Activated CD8-positive, alpha-beta memory T cell treated with anti-CD3 and anti-CD28 coated beads, Interleukin-2, amount 10 ng/mL, durations not matched to agents 7 days and 5 days (primary cell): ENCODE measurements around the gene LRCH3. TPM values are rescaled to one million over a fixed set of nuclear protein-coding genes. Genes with fewer than 3 reads are reported as not detected.

ENCODE experiments used
- ATAC-seq: fragments of 150-1000 bp; cut with Tn5 transposase; one replicate; pipeline ENCODE4 v1.10.0; 2021; ENCODE audit warnings: moderate library complexity
- CTCF ChIA-PET: fragments of 350-600 bp; sonication (Branson Sonifier 250); formaldehyde crosslinking; loops from one replicate; lab custom pipeline; 2021; ENCODE audit warnings: antibody characterized with exemption; lab: Charles Lee
- DNase-seq: peaks from one replicate; pipeline ENCODE4 v3.0.0-alpha.2; 2020
- H3K27ac Mint-ChIP-seq: one replicate; pipeline ENCODE4 v1.8.0; 2021; ENCODE audit warnings: mild to moderate bottlenecking, mixed read lengths
- H3K27me3 Mint-ChIP-seq: one replicate; pipeline ENCODE4 v1.8.0; 2021; ENCODE audit warnings: mixed read lengths
- H3K36me3 Mint-ChIP-seq: one replicate; pipeline ENCODE4 v1.8.0; 2021; ENCODE audit warnings: mild to moderate bottlenecking, mixed read lengths
- H3K4me1 Mint-ChIP-seq: one replicate; pipeline ENCODE4 v1.8.0; 2021; ENCODE audit warnings: mixed read lengths
- H3K4me3 Mint-ChIP-seq: one replicate; pipeline ENCODE4 v1.8.0; 2021; ENCODE audit warnings: mild to moderate bottlenecking, moderate library complexity, mixed read lengths
- H3K9me3 Mint-ChIP-seq: one replicate; pipeline ENCODE4 v1.8.0; 2022; ENCODE audit warnings: low read depth, mixed read lengths
- total RNA-seq, 2 experiments: library from RNA; stranded (reverse); gene quantifications; one replicate each; pipeline ENCODE4 v1.2.3, GENCODE V29; 2021

LRCH3 gene
- 10 to 100 TPM; 62.2 to 62.6 TPM for total RNA-seq

GRCh38 chr3:197791113-197791891 is at the start of gene LRCH3:
LRCH3 (plus strand) TSS chr3:197791254; CDS start chr3:197791279, 25 bp downstream.
- CTCF ChIA-PET: interaction anchor here (1.2 to 2.5 kb wide), 7 partner anchors 9 to 192 kb away, joined by 3 to 8 read pairs (median 5); partner anchors contain the start of gene FYTTD1
- Mint-ChIP-seq H3K9me3 (no peaks in the 10 kb centered on the region), H3K4me3 (peak within 1 kb of the TSS; percentile 92), H3K27me3 (no peaks in the 10 kb centered on the region), H3K27ac (peak within 1 kb of the TSS; percentile 94), H3K4me1 (peaks cover 30% of the 10 kb centered on the region), H3K36me3 (no peaks in the 10 kb centered on the region)
- DNase-seq (peak; percentile 89), ATAC-seq (peak; percentile 78)

GRCh38 chr3:197742787-197743186 is 48.3 kb upstream of the LRCH3 start:
- DNase-seq (no peak), ATAC-seq (no peak)
- H3K4me3 Mint-ChIP-seq: no peak overlapping the region
- H3K4me1 Mint-ChIP-seq: peaks cover 5% of the 10 kb centered on the region
- no peaks in the 10 kb centered on the region for H3K36me3 Mint-ChIP-seq
- CTCF ChIA-PET: interaction anchor here (0.9 to 1.4 kb wide), 3 partner anchors 17 to 59 kb away, joined by 3 to 5 read pairs (median 3); no protein-coding TSS in a partner anchor
- no peaks in the 10 kb centered on the region for H3K27me3 Mint-ChIP-seq
- no peak overlapping the region for H3K27ac Mint-ChIP-seq
- H3K9me3 Mint-ChIP-seq: no peaks in the 10 kb centered on the region

- H3K27me3 Mint-ChIP-seq: peaks cover 3% of the 10 kb centered on the region
- peaks cover 11% of the 10 kb centered on the region for H3K4me1 Mint-ChIP-seq
- no peaks in the 10 kb centered on the region for H3K9me3 Mint-ChIP-seq
- H3K4me3 Mint-ChIP-seq: no peak overlapping the region
- CTCF ChIA-PET: interaction anchor here (0.7 kb wide), 1 partner anchor 10 kb away, joined by 3 read pairs; no protein-coding TSS in a partner anchor
- ATAC-seq (no peak), DNase-seq (no peak)
- H3K36me3 Mint-ChIP-seq: peaks cover 1% of the 10 kb centered on the region
- no peak overlapping the region for H3K27ac Mint-ChIP-seq
Measured at GRCh38 chr3:197746209-197746608, 44.8 kb upstream of the LRCH3 start.

GRCh38 chr3:197746801-197747237 is 44.2 kb upstream of the LRCH3 start:
- ATAC-seq (no peak), DNase-seq (no peak)
- Mint-ChIP-seq H3K27ac (no peak overlapping the region), H3K9me3 (no peaks in the 10 kb centered on the region), H3K27me3 (peaks cover 3% of the 10 kb centered on the region), H3K4me3 (no peak overlapping the region), H3K4me1 (peaks cover 14% of the 10 kb centered on the region), H3K36me3 (peaks cover 1% of the 10 kb centered on the region)
- CTCF ChIA-PET: no interaction called here

GRCh38 chr3:197748597-197749314 is 42.3 kb upstream of the LRCH3 start:
- Mint-ChIP-seq H3K4me3 (peak overlapping the region; percentile 96), H3K36me3 (peaks cover 1% of the 10 kb centered on the region), H3K27ac (peak overlapping the region; percentile 82), H3K27me3 (peaks cover 3% of the 10 kb centered on the region), H3K4me1 (peaks cover 27% of the 10 kb centered on the region), H3K9me3 (no peaks in the 10 kb centered on the region)
- DNase-seq: no peak
- no peak for ATAC-seq
- CTCF ChIA-PET: interaction anchor here (0.7 to 1.5 kb wide), 5 partner anchors 11 to 194 kb away, joined by 3 to 8 read pairs (median 4); partner anchors contain the start of gene LRCH3

- DNase-seq (peak; percentile 79), ATAC-seq (peak; percentile 53)
- CTCF ChIA-PET: interaction anchor here (0.7 to 1.5 kb wide), 5 partner anchors 12 to 194 kb away, joined by 3 to 8 read pairs (median 4); partner anchors contain the start of gene LRCH3
- H3K9me3 Mint-ChIP-seq: no peaks in the 10 kb centered on the region
- peaks cover 31% of the 10 kb centered on the region for H3K4me1 Mint-ChIP-seq
- peak overlapping the region; percentile 82 for H3K27ac Mint-ChIP-seq
- H3K27me3 Mint-ChIP-seq: peaks cover 3% of the 10 kb centered on the region
- peaks cover 1% of the 10 kb centered on the region for H3K36me3 Mint-ChIP-seq
- peak overlapping the region; percentile 96 for H3K4me3 Mint-ChIP-seq
Measured at GRCh38 chr3:197749315-197749600, 41.8 kb upstream of the LRCH3 start.

GRCh38 chr3:197749601-197750395 is 41.3 kb upstream of the LRCH3 start, which contains the start of gene FYTTD1:
FYTTD1 (plus strand) TSS chr3:197749883; CDS start chr3:197749972, 89 bp downstream.
- H3K4me3 Mint-ChIP-seq: peak within 1 kb of the TSS; percentile 96
- H3K9me3 Mint-ChIP-seq: no peaks in the 10 kb centered on the region
- peaks cover 32% of the 10 kb centered on the region for H3K4me1 Mint-ChIP-seq
- peak within 1 kb of the TSS; percentile 90 for H3K27ac Mint-ChIP-seq
- peak; percentile 87 for DNase-seq
- CTCF ChIA-PET: interaction anchor here (0.7 to 1.8 kb wide), 6 partner anchors 14 to 193 kb away, joined by 3 to 8 read pairs (median 6); partner anchors contain the start of gene LRCH3
- peaks cover 1% of the 10 kb centered on the region for H3K36me3 Mint-ChIP-seq
- H3K27me3 Mint-ChIP-seq: peaks cover 3% of the 10 kb centered on the region
- ATAC-seq: peak; percentile 87

GRCh38 chr3:197750396-197750831 is 40.6 kb upstream of the LRCH3 start:
- CTCF ChIA-PET: interaction anchor here (0.6 to 1.8 kb wide), 4 partner anchors 14 to 41 kb away, joined by 4 to 7 read pairs (median 4); partner anchors contain the start of genes LRCH3 and RUBCN
- peak overlapping the region; percentile 96 for H3K4me3 Mint-ChIP-seq
- peak; percentile 82 for DNase-seq
- peaks cover 35% of the 10 kb centered on the region for H3K4me1 Mint-ChIP-seq
- peaks cover 3% of the 10 kb centered on the region for H3K27me3 Mint-ChIP-seq
- peak; percentile 59 for ATAC-seq
- no peaks in the 10 kb centered on the region for H3K9me3 Mint-ChIP-seq
- H3K36me3 Mint-ChIP-seq: peaks cover 1% of the 10 kb centered on the region
- H3K27ac Mint-ChIP-seq: peak overlapping the region; percentile 90

GRCh38 chr3:197750858-197751737 is 40.0 kb upstream of the LRCH3 start:
- ATAC-seq (no peak), DNase-seq (peak; percentile 59)
- peak overlapping the region; percentile 90 for H3K27ac Mint-ChIP-seq
- CTCF ChIA-PET: interaction anchor here (0.6 to 1.8 kb wide), 5 partner anchors 14 to 40 kb away, joined by 3 to 7 read pairs (median 4); partner anchors contain the start of genes LRCH3 and RUBCN
- H3K4me1 Mint-ChIP-seq: peaks cover 38% of the 10 kb centered on the region
- H3K27me3 Mint-ChIP-seq: peaks cover 3% of the 10 kb centered on the region
- peak overlapping the region; percentile 96 for H3K4me3 Mint-ChIP-seq
- no peaks in the 10 kb centered on the region for H3K9me3 Mint-ChIP-seq
- peaks cover 4% of the 10 kb centered on the region for H3K36me3 Mint-ChIP-seq

- CTCF ChIA-PET: interaction anchor here (1.8 kb wide), 1 partner anchor 18 kb away, joined by 4 read pairs; no protein-coding TSS in a partner anchor
- H3K4me1 Mint-ChIP-seq: peaks cover 41% of the 10 kb centered on the region
- H3K27ac Mint-ChIP-seq: peak overlapping the region; percentile 67
- H3K4me3 Mint-ChIP-seq: peak overlapping the region; percentile 70
- peaks cover 10% of the 10 kb centered on the region for H3K36me3 Mint-ChIP-seq
- no peak for DNase-seq
- peaks cover 3% of the 10 kb centered on the region for H3K27me3 Mint-ChIP-seq
- no peaks in the 10 kb centered on the region for H3K9me3 Mint-ChIP-seq
- ATAC-seq: no peak
Measured at GRCh38 chr3:197752107-197752506, 38.9 kb upstream of the LRCH3 start.

GRCh38 chr3:197753263-197753662 is 37.8 kb upstream of the LRCH3 start:
- CTCF ChIA-PET: interaction anchor here (0.9 to 1.0 kb wide), 4 partner anchors 11 to 152 kb away, joined by 3 read pairs; no protein-coding TSS in a partner anchor
- H3K4me1 Mint-ChIP-seq: peaks cover 41% of the 10 kb centered on the region
- DNase-seq (no peak), ATAC-seq (no peak)
- no peaks in the 10 kb centered on the region for H3K9me3 Mint-ChIP-seq
- peaks cover 13% of the 10 kb centered on the region for H3K36me3 Mint-ChIP-seq
- H3K27ac Mint-ChIP-seq: no peak overlapping the region
- H3K4me3 Mint-ChIP-seq: no peak overlapping the region
- H3K27me3 Mint-ChIP-seq: peaks cover 3% of the 10 kb centered on the region
